ENCODE measurements around the gene APOL1. TPM values are rescaled to one million over a fixed set of nuclear protein-coding genes. Genes with fewer than 3 reads are reported as not detected.
A peak's percentile ranks its signal among the peaks of the same experiment; 100 is the strongest.
"Not testable (repeated sequence)": the region's sequence is repeated elsewhere in the genome, so short reads cannot be mapped to it uniquely, and the experiment has no call there.

Gene APOL1, protein sequence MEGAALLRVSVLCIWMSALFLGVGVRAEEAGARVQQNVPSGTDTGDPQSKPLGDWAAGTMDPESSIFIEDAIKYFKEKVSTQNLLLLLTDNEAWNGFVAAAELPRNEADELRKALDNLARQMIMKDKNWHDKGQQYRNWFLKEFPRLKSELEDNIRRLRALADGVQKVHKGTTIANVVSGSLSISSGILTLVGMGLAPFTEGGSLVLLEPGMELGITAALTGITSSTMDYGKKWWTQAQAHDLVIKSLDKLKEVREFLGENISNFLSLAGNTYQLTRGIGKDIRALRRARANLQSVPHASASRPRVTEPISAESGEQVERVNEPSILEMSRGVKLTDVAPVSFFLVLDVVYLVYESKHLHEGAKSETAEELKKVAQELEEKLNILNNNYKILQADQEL
- 4.7 TPM for total RNA-seq

DNA sequence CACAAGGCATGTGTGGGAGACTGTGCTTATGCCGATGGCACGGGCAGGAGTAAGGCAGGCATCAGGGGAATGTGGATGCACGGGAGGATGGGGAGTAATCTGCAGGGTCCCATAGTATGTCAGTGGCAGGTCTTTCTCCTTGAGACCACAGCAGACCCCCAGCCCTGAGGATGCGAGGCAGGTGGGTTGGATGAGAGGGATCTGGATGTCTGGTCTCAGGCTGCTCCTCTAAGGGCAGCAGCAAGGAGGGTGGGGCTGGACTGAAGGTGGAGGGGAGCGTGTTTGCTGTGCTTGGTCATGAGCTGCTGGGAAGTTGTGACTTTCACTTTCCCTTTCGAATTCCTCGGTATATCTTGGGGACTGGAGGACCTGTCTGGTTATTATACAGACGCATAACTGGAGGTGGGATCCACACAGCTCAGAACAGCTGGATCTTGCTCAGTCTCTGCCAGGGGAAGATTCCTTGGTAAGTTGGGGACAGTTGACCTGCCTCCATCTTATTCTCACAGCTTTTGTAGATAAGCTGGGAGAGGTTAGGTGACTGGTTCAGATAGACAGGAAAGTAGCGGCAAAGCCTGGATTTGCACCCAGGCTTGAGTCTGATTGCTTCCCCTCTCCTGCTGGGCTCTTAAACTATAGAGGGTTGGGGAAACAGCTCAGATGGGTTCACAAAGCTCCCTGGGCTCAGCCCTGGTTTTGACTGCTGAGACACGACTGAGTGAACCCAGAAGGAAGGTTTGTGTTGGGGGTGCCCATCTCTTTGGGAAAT is at the start of gene APOL1:
Gene APOL1 (plus strand): TSS at position 380 of the 769 bp plus-strand sequence. CDS start 1,823 bp downstream, outside the sequence.
- Histone ChIP-seq H3K9me3 (ENCODE audit: control insufficient read depth in 3 of 3, low read length in 3 of 3) (no peaks in the 10 kb centered on the region), H3K27ac (ENCODE audit: low read depth, low read length) (peak within 1 kb of the TSS; percentile 82), H3K4me3 (ENCODE audit: low read length in 3 of 3) (peak within 1 kb of the TSS; percentile 63 to 81 (median 72))

DNA sequence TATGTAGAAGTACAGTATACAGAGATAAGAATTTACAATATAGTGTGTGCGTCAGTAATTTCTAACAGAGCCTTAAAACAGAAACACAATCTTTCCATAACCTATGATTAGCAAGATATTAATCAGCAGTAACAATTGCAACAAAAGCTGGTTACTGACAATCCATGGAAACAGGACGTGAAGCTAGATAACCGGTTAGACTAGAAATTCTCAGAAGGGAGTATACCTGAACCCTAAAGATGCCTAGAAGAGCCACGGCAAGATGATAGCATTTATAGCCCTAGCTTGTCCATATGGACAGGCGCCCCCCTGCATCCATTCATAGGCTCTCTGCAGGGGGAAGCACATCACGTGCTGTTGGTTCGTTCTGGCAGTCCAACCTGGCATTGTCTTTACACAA is 49.5 kb upstream of the APOL1 start:
- H3K9ac ChIP-seq (ENCODE audit: low read depth in 1 of 3, low read length in 3 of 3); H3K27me3 ChIP-seq (ENCODE audit: control insufficient read depth in 3 of 3, insufficient read depth in 3 of 3, low read length in 3 of 3); H3K4me3 ChIP-seq (ENCODE audit: low read length in 3 of 3); H3K36me3 ChIP-seq (ENCODE audit: control insufficient read depth in 3 of 3, insufficient read depth in 3 of 3, low read length in 3 of 3); H3K27ac ChIP-seq (ENCODE audit: low read depth, low read length); H3K9me3 ChIP-seq (ENCODE audit: control insufficient read depth in 3 of 3, low read length in 3 of 3): not testable (repeated sequence)
- H3K4me1 ChIP-seq (ENCODE audit: control insufficient read depth in 3 of 3, insufficient read depth in 3 of 3, low read length in 3 of 3) = peaks cover 13 to 25% (median 21%) of the 10 kb centered on the region in 3 donors

More for the DNA sequence above, at the start of gene APOL1:
- H3K27me3 ChIP-seq (ENCODE audit: control insufficient read depth in 3 of 3, insufficient read depth in 3 of 3, low read length in 3 of 3) = peaks cover 0 to 3% (median 0%) of the 10 kb centered on the region in 3 donors
- no peaks in the 10 kb centered on the region for H3K36me3 ChIP-seq (ENCODE audit: control insufficient read depth in 3 of 3, insufficient read depth in 3 of 3, low read length in 3 of 3)
- peak within 1 kb of the TSS; percentile 55 to 71 (median 65) for H3K9ac ChIP-seq (ENCODE audit: low read depth in 1 of 3, low read length in 3 of 3)
- H3K4me1 ChIP-seq (ENCODE audit: control insufficient read depth in 3 of 3, insufficient read depth in 3 of 3, low read length in 3 of 3) = peaks cover 21 to 26% (median 25%) of the 10 kb centered on the region in 3 donors

DNA sequence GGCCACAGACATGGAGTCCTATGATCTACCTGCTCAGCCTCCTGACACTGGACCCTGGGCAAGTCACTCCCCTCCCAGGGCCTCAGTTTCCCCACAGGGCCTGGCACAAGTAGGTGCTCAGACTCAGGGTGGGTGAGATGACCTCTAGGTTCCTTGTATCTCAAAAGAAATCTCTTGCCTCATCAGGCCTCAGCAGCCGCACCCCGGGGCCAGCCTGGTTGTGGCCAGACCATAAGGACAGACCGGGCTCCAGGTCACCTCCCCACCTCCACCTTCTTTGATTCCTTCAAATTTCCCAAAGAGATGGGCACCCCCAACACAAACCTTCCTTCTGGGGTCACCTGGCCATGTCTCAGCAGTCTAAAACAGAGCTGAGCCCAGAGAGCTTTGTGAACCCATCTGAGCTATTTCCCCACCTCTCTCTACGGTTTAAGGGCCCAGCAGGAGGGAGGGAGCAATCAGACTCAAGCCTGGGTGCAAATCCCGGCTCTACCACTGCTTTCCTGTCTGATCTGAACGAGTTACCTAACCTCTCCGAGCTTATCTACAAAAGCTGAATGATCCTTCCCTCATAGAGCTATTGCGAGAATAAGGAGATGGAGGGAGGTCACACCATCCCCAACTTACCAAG is 48.8 kb upstream of the APOL1 start:
- no peak overlapping the region for H3K27ac ChIP-seq (ENCODE audit: low read depth, low read length)
- H3K36me3 ChIP-seq (ENCODE audit: control insufficient read depth in 3 of 3, insufficient read depth in 3 of 3, low read length in 3 of 3) = no peaks in the 10 kb centered on the region
- H3K27me3 ChIP-seq (ENCODE audit: control insufficient read depth in 3 of 3, insufficient read depth in 3 of 3, low read length in 3 of 3) = no peaks in the 10 kb centered on the region
- H3K9ac ChIP-seq (ENCODE audit: low read depth in 1 of 3, low read length in 3 of 3) = no peak overlapping the region
- no peak overlapping the region for H3K4me3 ChIP-seq (ENCODE audit: low read length in 3 of 3)
- H3K4me1 ChIP-seq (ENCODE audit: control insufficient read depth in 3 of 3, insufficient read depth in 3 of 3, low read length in 3 of 3) = peaks cover 11 to 19% (median 15%) of the 10 kb centered on the region in 3 donors
- H3K9me3 ChIP-seq (ENCODE audit: control insufficient read depth in 3 of 3, low read length in 3 of 3) = no peaks in the 10 kb centered on the region

DNA sequence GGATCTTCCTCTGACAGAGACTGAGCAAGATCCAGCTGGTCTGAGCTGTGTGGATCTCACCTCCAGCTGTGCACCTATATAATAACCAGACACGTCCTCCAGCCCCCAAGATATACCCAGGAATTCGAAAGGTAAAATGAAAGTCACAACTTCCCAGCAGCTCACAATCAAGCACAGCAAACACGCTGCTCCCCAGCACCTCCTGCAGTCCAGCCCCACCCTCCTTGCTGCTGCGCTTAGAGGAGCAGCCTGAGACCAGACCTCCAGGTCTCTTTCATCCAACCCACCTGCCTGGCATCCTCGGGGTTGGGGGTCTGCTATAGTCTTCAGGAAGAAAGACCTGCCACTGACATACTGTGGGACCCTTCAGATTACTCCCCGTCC is 48.3 kb upstream of the APOL1 start:
- no peak overlapping the region for H3K9ac ChIP-seq (ENCODE audit: low read depth in 1 of 3, low read length in 3 of 3)
- H3K4me1 ChIP-seq (ENCODE audit: control insufficient read depth in 3 of 3, insufficient read depth in 3 of 3, low read length in 3 of 3) = peaks cover 7 to 14% (median 11%) of the 10 kb centered on the region in 3 donors

DNA sequence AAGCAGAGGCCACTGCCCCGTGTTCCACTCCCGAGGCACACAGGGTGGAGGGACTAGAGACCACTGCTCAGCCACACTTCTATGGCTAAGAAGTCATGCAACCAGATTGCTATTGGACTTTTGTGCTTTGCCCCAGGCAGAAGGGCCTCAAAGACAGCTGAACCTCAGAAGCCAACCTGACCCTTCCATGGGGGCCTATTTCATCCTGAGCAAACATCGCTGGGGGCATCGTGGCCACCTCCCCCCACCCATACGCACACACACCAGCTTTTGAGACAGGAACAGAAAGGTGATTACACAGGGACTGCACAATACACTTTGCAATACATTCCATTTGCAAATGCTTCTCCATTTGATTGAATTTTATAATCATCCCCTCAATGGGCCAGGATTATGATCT is 47.4 kb upstream of the APOL1 start:
- H3K9me3 ChIP-seq (ENCODE audit: control insufficient read depth in 3 of 3, low read length in 3 of 3); H3K9ac ChIP-seq (ENCODE audit: low read depth in 1 of 3, low read length in 3 of 3); H3K27me3 ChIP-seq (ENCODE audit: control insufficient read depth in 3 of 3, insufficient read depth in 3 of 3, low read length in 3 of 3); H3K36me3 ChIP-seq (ENCODE audit: control insufficient read depth in 3 of 3, insufficient read depth in 3 of 3, low read length in 3 of 3); H3K4me3 ChIP-seq (ENCODE audit: low read length in 3 of 3); H3K27ac ChIP-seq (ENCODE audit: low read depth, low read length): not testable (repeated sequence)
- peaks cover 7 to 11% (median 7%) of the 10 kb centered on the region in 3 donors for H3K4me1 ChIP-seq (ENCODE audit: control insufficient read depth in 3 of 3, insufficient read depth in 3 of 3, low read length in 3 of 3)

More for the DNA sequence above, 48.3 kb upstream of the APOL1 start:
- Histone ChIP-seq H3K27me3 (ENCODE audit: control insufficient read depth in 3 of 3, insufficient read depth in 3 of 3, low read length in 3 of 3) (no peaks in the 10 kb centered on the region), H3K36me3 (ENCODE audit: control insufficient read depth in 3 of 3, insufficient read depth in 3 of 3, low read length in 3 of 3) (no peaks in the 10 kb centered on the region), H3K27ac (ENCODE audit: low read depth, low read length) (no peak overlapping the region), H3K9me3 (ENCODE audit: control insufficient read depth in 3 of 3, low read length in 3 of 3) (no peaks in the 10 kb centered on the region), H3K4me3 (ENCODE audit: low read length in 3 of 3) (no peak overlapping the region)

DNA sequence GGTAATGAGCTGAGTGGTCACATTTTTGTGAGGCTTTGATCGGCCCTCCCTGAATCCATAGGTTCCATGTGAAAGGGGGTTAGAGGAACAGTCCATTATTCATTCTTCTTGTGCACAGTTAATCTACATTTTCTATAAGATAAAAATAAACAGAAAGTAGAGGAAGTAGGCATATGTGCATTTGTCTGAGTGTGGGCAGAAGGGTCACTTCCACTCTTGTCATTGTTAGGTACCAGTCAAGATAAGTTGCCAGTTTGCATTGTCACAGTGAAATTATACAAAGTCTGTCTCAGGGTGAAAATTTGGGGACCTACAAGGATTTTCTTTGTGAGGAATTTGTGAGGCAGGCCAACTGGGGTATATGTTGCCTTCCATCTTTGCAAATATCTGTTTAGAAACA is 46.7 kb upstream of the APOL1 start:
- no peak overlapping the region for H3K27ac ChIP-seq (ENCODE audit: low read depth, low read length)
- no peaks in the 10 kb centered on the region for H3K27me3 ChIP-seq (ENCODE audit: control insufficient read depth in 3 of 3, insufficient read depth in 3 of 3, low read length in 3 of 3)
- peaks cover 7 to 11% (median 11%) of the 10 kb centered on the region in 3 donors for H3K4me1 ChIP-seq (ENCODE audit: control insufficient read depth in 3 of 3, insufficient read depth in 3 of 3, low read length in 3 of 3)
- no peaks in the 10 kb centered on the region for H3K9me3 ChIP-seq (ENCODE audit: control insufficient read depth in 3 of 3, low read length in 3 of 3)
- no peak overlapping the region for H3K9ac ChIP-seq (ENCODE audit: low read depth in 1 of 3, low read length in 3 of 3)
- no peaks in the 10 kb centered on the region for H3K36me3 ChIP-seq (ENCODE audit: control insufficient read depth in 3 of 3, insufficient read depth in 3 of 3, low read length in 3 of 3)
- no peak overlapping the region for H3K4me3 ChIP-seq (ENCODE audit: low read length in 3 of 3)

DNA sequence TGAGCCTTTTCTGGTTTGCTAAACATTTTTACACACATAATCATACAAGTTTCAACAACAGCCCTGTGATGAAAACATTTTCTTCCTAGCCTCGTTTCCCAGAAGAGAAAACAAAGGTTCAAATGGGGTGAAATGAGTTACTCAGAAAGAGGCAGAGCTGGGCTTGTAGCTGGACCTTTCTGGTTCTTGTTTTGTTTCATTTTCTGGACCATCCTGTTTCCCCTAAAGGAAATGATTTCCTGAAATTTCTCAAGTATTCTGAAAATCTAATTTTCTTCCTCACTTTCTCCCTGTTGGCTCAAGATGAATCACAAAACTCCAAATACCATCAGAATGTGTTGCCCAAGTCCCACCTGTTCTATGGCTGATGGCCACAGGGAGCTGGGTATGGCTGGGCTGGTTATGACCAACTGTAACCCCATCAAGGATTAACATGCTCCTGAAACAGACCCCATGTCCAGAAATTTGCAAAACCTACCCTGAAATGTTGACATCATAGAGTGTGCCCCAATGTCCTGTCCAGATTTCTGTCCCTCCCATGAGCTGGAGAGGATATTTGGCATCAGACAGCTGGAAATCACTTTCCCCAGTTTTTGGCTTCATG is 44.7 kb upstream of the APOL1 start:
- H3K9me3 ChIP-seq (ENCODE audit: control insufficient read depth in 3 of 3, low read length in 3 of 3) = no peaks in the 10 kb centered on the region
- H3K4me1 ChIP-seq (ENCODE audit: control insufficient read depth in 3 of 3, insufficient read depth in 3 of 3, low read length in 3 of 3) = peaks cover 0 to 4% (median 3%) of the 10 kb centered on the region in 3 donors
- H3K27me3 ChIP-seq (ENCODE audit: control insufficient read depth in 3 of 3, insufficient read depth in 3 of 3, low read length in 3 of 3) = no peaks in the 10 kb centered on the region
- no peak overlapping the region for H3K4me3 ChIP-seq (ENCODE audit: low read length in 3 of 3)
- no peak overlapping the region for H3K9ac ChIP-seq (ENCODE audit: low read depth in 1 of 3, low read length in 3 of 3)
- H3K27ac ChIP-seq (ENCODE audit: low read depth, low read length) = no peak overlapping the region
- H3K36me3 ChIP-seq (ENCODE audit: control insufficient read depth in 3 of 3, insufficient read depth in 3 of 3, low read length in 3 of 3) = no peaks in the 10 kb centered on the region

DNA sequence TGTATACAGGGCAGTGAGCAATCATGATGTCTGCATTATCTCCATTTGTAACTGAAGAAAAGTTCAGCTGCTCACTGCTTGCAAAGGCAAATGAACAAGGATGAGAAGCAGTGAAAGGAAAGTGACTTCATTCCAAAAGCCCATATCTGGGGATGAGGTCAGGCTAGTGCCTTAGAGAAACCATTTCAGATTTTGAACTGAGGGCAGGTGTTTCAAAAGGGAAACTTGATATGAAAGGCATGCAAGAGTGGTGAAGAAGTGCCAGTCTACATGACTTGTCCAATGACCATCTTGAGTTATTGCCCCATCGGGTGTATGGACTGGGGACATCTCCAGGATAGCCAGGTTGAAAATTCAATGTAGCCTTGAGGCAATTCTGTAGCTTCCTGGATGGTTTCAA is 44.0 kb upstream of the APOL1 start:
- Histone ChIP-seq H3K9me3 (ENCODE audit: control insufficient read depth in 3 of 3, low read length in 3 of 3) (no peaks in the 10 kb centered on the region), H3K4me1 (ENCODE audit: control insufficient read depth in 3 of 3, insufficient read depth in 3 of 3, low read length in 3 of 3) (peaks cover 0 to 4% (median 3%) of the 10 kb centered on the region in 3 donors), H3K27ac (ENCODE audit: low read depth, low read length) (no peak overlapping the region), H3K9ac (ENCODE audit: low read depth in 1 of 3, low read length in 3 of 3) (no peak overlapping the region), H3K36me3 (ENCODE audit: control insufficient read depth in 3 of 3, insufficient read depth in 3 of 3, low read length in 3 of 3) (no peaks in the 10 kb centered on the region), H3K4me3 (ENCODE audit: low read length in 3 of 3) (no peak overlapping the region), H3K27me3 (ENCODE audit: control insufficient read depth in 3 of 3, insufficient read depth in 3 of 3, low read length in 3 of 3) (no peaks in the 10 kb centered on the region)

DNA sequence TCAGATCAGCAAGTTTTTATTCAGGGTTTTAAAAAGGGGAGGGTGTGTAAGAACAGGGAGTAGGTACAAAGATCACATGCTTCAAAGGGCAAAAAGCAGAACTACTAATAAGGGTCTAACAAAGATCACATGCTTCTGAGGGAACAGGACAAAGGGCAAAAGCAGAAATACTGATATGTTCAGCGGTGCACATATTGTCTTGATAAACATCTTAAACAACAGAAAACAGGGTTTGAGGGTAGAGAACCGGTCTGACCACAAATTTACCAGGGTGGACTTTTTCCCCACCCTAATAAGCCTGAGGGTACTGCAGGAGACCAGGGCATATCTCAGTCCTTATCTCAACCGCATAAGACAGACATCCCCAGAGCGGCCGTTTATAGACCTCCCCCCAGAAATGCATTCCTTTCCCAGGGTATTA is 43.4 kb upstream of the APOL1 start:
- H3K27me3 ChIP-seq (ENCODE audit: control insufficient read depth in 3 of 3, insufficient read depth in 3 of 3, low read length in 3 of 3); H3K9ac ChIP-seq (ENCODE audit: low read depth in 1 of 3, low read length in 3 of 3); H3K4me1 ChIP-seq (ENCODE audit: control insufficient read depth in 3 of 3, insufficient read depth in 3 of 3, low read length in 3 of 3); H3K27ac ChIP-seq (ENCODE audit: low read depth, low read length); H3K9me3 ChIP-seq (ENCODE audit: control insufficient read depth in 3 of 3, low read length in 3 of 3); H3K4me3 ChIP-seq (ENCODE audit: low read length in 3 of 3); H3K36me3 ChIP-seq (ENCODE audit: control insufficient read depth in 3 of 3, insufficient read depth in 3 of 3, low read length in 3 of 3): not testable (repeated sequence)
